ENCODE measurements around the gene AMBP.

The AMBP gene

GRCh38 chr9:114072184-114073140 is 5.6 kb downstream of the AMBP start:
- DNase-seq (ENCODE audit: low read depth): no peak
- no peak for TF ChIP-seq CTCF (IDR thresholded peaks at IDR 0.05; ENCODE audit: insufficient read depth, low read depth, low read length, missing control alignments)
- no peak overlapping the region for H3K4me3 ChIP-seq (ENCODE audit: low read depth, low read length)

- TF ChIP-seq CTCF (IDR thresholded peaks at IDR 0.05; ENCODE audit: insufficient read depth, low read depth, low read length, missing control alignments): no peak
- no peak overlapping the region for H3K4me3 ChIP-seq (ENCODE audit: low read depth, low read length)
- no peak for DNase-seq (ENCODE audit: low read depth)
Measured at GRCh38 chr9:114071197-114071795, 6.8 kb downstream of the AMBP start.

- DNase-seq (ENCODE audit: low read depth): no peak
- no peak for TF ChIP-seq CTCF (IDR thresholded peaks at IDR 0.05; ENCODE audit: insufficient read depth, low read depth, low read length, missing control alignments)
- no peak overlapping the region for H3K4me3 ChIP-seq (ENCODE audit: low read depth, low read length)
Measured at GRCh38 chr9:114070188-114071103, 7.7 kb downstream of the AMBP start.

GRCh38 chr9:114069476-114070187 is 8.5 kb downstream of the AMBP start:
- H3K4me3 ChIP-seq (ENCODE audit: low read depth, low read length): no peak overlapping the region
- DNase-seq (ENCODE audit: low read depth): no peak
- no peak for TF ChIP-seq CTCF (IDR thresholded peaks at IDR 0.05; ENCODE audit: insufficient read depth, low read depth, low read length, missing control alignments)

GRCh38 chr9:114065304-114065703 is 12.8 kb downstream of the AMBP start:
- H3K4me3 ChIP-seq (ENCODE audit: low read depth, low read length): no peak overlapping the region
- DNase-seq (ENCODE audit: low read depth): no peak
- no peak for TF ChIP-seq CTCF (IDR thresholded peaks at IDR 0.05; ENCODE audit: insufficient read depth, low read depth, low read length, missing control alignments)

GRCh38 chr9:114061830-114062474 is 16.1 kb downstream of the AMBP start:
- H3K4me3 ChIP-seq (ENCODE audit: low read depth, low read length): no peak overlapping the region
- no peak for DNase-seq (ENCODE audit: low read depth)
- TF ChIP-seq CTCF (IDR thresholded peaks at IDR 0.05; ENCODE audit: insufficient read depth, low read depth, low read length, missing control alignments): no peak

All from GM12865 (cell line).